ENCODE results near the gene BDKRB2. TPM values are rescaled to one million over a fixed set of nuclear protein-coding genes. Genes with fewer than 3 reads are reported as not detected.
A peak's percentile ranks its signal among the peaks of the same experiment; 100 is the strongest.

Gene BDKRB2
- total and polyA plus RNA-seq, 2 experiments from 2014 or later, result 4.4 to 5.9 TPM

GRCh38 chr14:96245710-96246538, 41.3 kb downstream of the BDKRB2 start:
- H3K9me3 ChIP-seq (ENCODE audit: low read depth), result no peaks in the 10 kb centered on the region
- H3K27ac ChIP-seq, result peak overlapping the region; percentile 57
- H3K4me2 ChIP-seq, result no peak overlapping the region
- H3K36me3 ChIP-seq (replicated peaks; ENCODE audit: insufficient read depth, low read depth), result no peaks in the 10 kb centered on the region
- H4K20me1 ChIP-seq (ENCODE audit: insufficient read depth, poor library complexity, severe bottlenecking), result no peaks in the 10 kb centered on the region
- no peak overlapping the region for H3K4me3 ChIP-seq
- no peak for DNase-seq (ENCODE audit: low spot score)
- no peak overlapping the region for H2AFZ ChIP-seq
- H3K4me1 ChIP-seq (ENCODE audit: insufficient read depth), result peaks cover 7% of the 10 kb centered on the region
- no peaks in the 10 kb centered on the region for H3K79me2 ChIP-seq
- no peaks in the 10 kb centered on the region for H3K27me3 ChIP-seq
- 72% methylated on average over 3 of the region's 3 CpGs for WGBS (ENCODE audit: low lambda C conversion rate, missing lambda C conversion rate)
- no peak for TF ChIP-seq EZH2phosphoT487 (IDR thresholded peaks at IDR 0.05; ENCODE audit: low read depth, severe bottlenecking, unreplicated experiment)
- TF ChIP-seq EZH2 (IDR thresholded peaks at IDR 0.05; ENCODE audit: borderline replicate concordance), result no peak
- TF ChIP-seq CTCF (IDR thresholded peaks at IDR 0.05; ENCODE audit: poor library complexity), result no peak
- H3K9me2 ChIP-seq (replicated peaks; ENCODE audit: insufficient read depth), result no peaks in the 10 kb centered on the region

GRCh38 chr14:96246539-96246847, 41.9 kb downstream of the BDKRB2 start:
- Histone ChIP-seq H3K27me3 (no peaks in the 10 kb centered on the region), H2AFZ (no peak overlapping the region), H3K36me3 (replicated peaks; ENCODE audit: insufficient read depth, low read depth) (no peaks in the 10 kb centered on the region), H3K9me2 (replicated peaks; ENCODE audit: insufficient read depth) (no peaks in the 10 kb centered on the region), H4K20me1 (ENCODE audit: insufficient read depth, poor library complexity, severe bottlenecking) (no peaks in the 10 kb centered on the region), H3K4me2 (no peak overlapping the region), H3K27ac (peak overlapping the region; percentile 52), H3K79me2 (no peaks in the 10 kb centered on the region), H3K9me3 (ENCODE audit: low read depth) (no peaks in the 10 kb centered on the region), H3K4me1 (ENCODE audit: insufficient read depth) (peaks cover 7% of the 10 kb centered on the region), H3K4me3 (no peak overlapping the region)
- 82% methylated on average over 1 of the region's 1 CpG for WGBS (ENCODE audit: low lambda C conversion rate, missing lambda C conversion rate)
- TF ChIP-seq EZH2phosphoT487 (IDR thresholded peaks at IDR 0.05; ENCODE audit: low read depth, severe bottlenecking, unreplicated experiment) (no peak), EZH2 (IDR thresholded peaks at IDR 0.05; ENCODE audit: borderline replicate concordance) (no peak), CTCF (IDR thresholded peaks at IDR 0.05; ENCODE audit: poor library complexity) (no peak)
- peak; percentile 86 for DNase-seq (ENCODE audit: low spot score)

- H3K4me1 ChIP-seq (ENCODE audit: insufficient read depth), result peaks cover 7% of the 10 kb centered on the region
- WGBS (ENCODE audit: low lambda C conversion rate, missing lambda C conversion rate), result 92% methylated on average over 6 of the region's 6 CpGs
- no peak overlapping the region for H3K4me2 ChIP-seq
- no peak overlapping the region for H2AFZ ChIP-seq
- no peaks in the 10 kb centered on the region for H3K27me3 ChIP-seq
- H3K36me3 ChIP-seq (replicated peaks; ENCODE audit: insufficient read depth, low read depth), result no peaks in the 10 kb centered on the region
- H4K20me1 ChIP-seq (ENCODE audit: insufficient read depth, poor library complexity, severe bottlenecking), result no peaks in the 10 kb centered on the region
- H3K27ac ChIP-seq, result peak overlapping the region; percentile 52
- no peak overlapping the region for H3K4me3 ChIP-seq
- no peak for DNase-seq (ENCODE audit: low spot score)
- H3K79me2 ChIP-seq, result no peaks in the 10 kb centered on the region
- H3K9me3 ChIP-seq (ENCODE audit: low read depth), result no peaks in the 10 kb centered on the region
- no peak for TF ChIP-seq CTCF (IDR thresholded peaks at IDR 0.05; ENCODE audit: poor library complexity)
- TF ChIP-seq EZH2phosphoT487 (IDR thresholded peaks at IDR 0.05; ENCODE audit: low read depth, severe bottlenecking, unreplicated experiment), result no peak
- no peak for TF ChIP-seq EZH2 (IDR thresholded peaks at IDR 0.05; ENCODE audit: borderline replicate concordance)
- no peaks in the 10 kb centered on the region for H3K9me2 ChIP-seq (replicated peaks; ENCODE audit: insufficient read depth)
These were observed 42.4 kb downstream of the BDKRB2 start for GRCh38 chr14:96247031-96247430.
